GM21723 (cell line): Measurements from ENCODE around the gene ING5.
"Not testable (repeated sequence)": the region's sequence is repeated elsewhere in the genome, so short reads cannot be mapped to it uniquely, and the experiment has no call there.

Source experiments
- ATAC-seq: cut with Tn5 transposase; IDR thresholded peaks from one replicate; pipeline ENCODE4 v1.9.1; 2021; ENCODE audit warnings: mild to moderate bottlenecking, moderate library complexity; ENCODE audit not compliant: unreplicated experiment

ING5 gene

GRCh38 chr2:241736111-241736510, 34.3 kb downstream of the ING5 start:
- no peak for ATAC-seq

- ATAC-seq = no peak
Measured at GRCh38 chr2:241738040-241738686, 36.3 kb downstream of the ING5 start.

- ATAC-seq = no peak
Measured at GRCh38 chr2:241739177-241739576, 37.3 kb downstream of the ING5 start.

GRCh38 chr2:241739651-241740050, 37.8 kb downstream of the ING5 start:
- ATAC-seq = no peak

GRCh38 chr2:241741016-241741415, 39.2 kb downstream of the ING5 start:
- ATAC-seq = no peak

GRCh38 chr2:241742320-241742939, 40.6 kb downstream of the ING5 start:
- ATAC-seq = no peak

GRCh38 chr2:241743008-241743407, 41.2 kb downstream of the ING5 start:
- not testable (repeated sequence) for ATAC-seq

- ATAC-seq = no peak
Measured at GRCh38 chr2:241743620-241744019, 41.8 kb downstream of the ING5 start.

GRCh38 chr2:241744028-241744754, 42.4 kb downstream of the ING5 start:
- ATAC-seq = no peak

GRCh38 chr2:241745276-241745675, 43.4 kb downstream of the ING5 start:
- ATAC-seq = no peak

GRCh38 chr2:241746084-241746483, 44.2 kb downstream of the ING5 start:
- no peak for ATAC-seq

GRCh38 chr2:241748468-241749256, 46.8 kb downstream of the ING5 start:
- ATAC-seq = no peak

- no peak for ATAC-seq
Measured at GRCh38 chr2:241750076-241750840, 48.4 kb downstream of the ING5 start.

GRCh38 chr2:241751152-241751551, 49.3 kb downstream of the ING5 start:
- ATAC-seq = no peak

GRCh38 chr2:241751776-241752175, 49.9 kb downstream of the ING5 start:
- no peak for ATAC-seq

GRCh38 chr2:241752253-241752652, 50.4 kb downstream of the ING5 start:
- no peak for ATAC-seq

GRCh38 chr2:241752689-241753276, 50.9 kb downstream of the ING5 start:
- no peak for ATAC-seq

- no peak for ATAC-seq
Measured at GRCh38 chr2:241753493-241753892, 51.7 kb downstream of the ING5 start.

GRCh38 chr2:241754042-241754441, 52.2 kb downstream of the ING5 start:
- ATAC-seq = no peak

- ATAC-seq = no peak
Measured at GRCh38 chr2:241755166-241755565, 53.3 kb downstream of the ING5 start.
